GM21576 (cell line): Measurements from ENCODE around the gene CRTC3.
"Not testable (repeated sequence)": the region's sequence is repeated elsewhere in the genome, so short reads cannot be mapped to it uniquely, and the experiment has no call there.

ENCODE experiments used
- ATAC-seq: cut with Tn5 transposase; IDR thresholded peaks from one replicate; pipeline ENCODE4 v1.9.1; 2021; ENCODE audit warnings: mild to moderate bottlenecking, moderate library complexity; ENCODE audit not compliant: unreplicated experiment

Gene CRTC3

GRCh38 chr15:90645873-90646575 lies 116.3 kb downstream of the CRTC3 start:
- no peak for ATAC-seq

GRCh38 chr15:90646662-90647305 lies 117.1 kb downstream of the CRTC3 start:
- ATAC-seq = no peak

- no peak for ATAC-seq
These were observed 117.6 kb downstream of the CRTC3 start for GRCh38 chr15:90647326-90647725.

- no peak for ATAC-seq
These were observed 118.7 kb downstream of the CRTC3 start for GRCh38 chr15:90648137-90649070.

- no peak for ATAC-seq
These were observed 120.6 kb downstream of the CRTC3 start for GRCh38 chr15:90650117-90650955.

GRCh38 chr15:90650956-90651689 lies 121.4 kb downstream of the CRTC3 start:
- no peak for ATAC-seq

GRCh38 chr15:90654233-90655136 lies 124.8 kb downstream of the CRTC3 start:
- no peak for ATAC-seq

- ATAC-seq = peak; percentile 32
These were observed 127.9 kb downstream of the CRTC3 start for GRCh38 chr15:90657520-90658172.

GRCh38 chr15:90659481-90659880 lies 129.8 kb downstream of the CRTC3 start:
- ATAC-seq = no peak

GRCh38 chr15:90660195-90660998 lies 130.7 kb downstream of the CRTC3 start:
- peak; percentile 59 for ATAC-seq

- ATAC-seq = not testable (repeated sequence)
These were observed 131.2 kb downstream of the CRTC3 start for GRCh38 chr15:90660999-90661330.

- ATAC-seq = not testable (repeated sequence)
These were observed 134.3 kb downstream of the CRTC3 start for GRCh38 chr15:90664081-90664461.

GRCh38 chr15:90664650-90665287 lies 135.0 kb downstream of the CRTC3 start:
- no peak for ATAC-seq

GRCh38 chr15:90665288-90666134 lies 135.8 kb downstream of the CRTC3 start:
- peak; percentile 44 for ATAC-seq

- ATAC-seq = no peak
These were observed 136.6 kb downstream of the CRTC3 start for GRCh38 chr15:90666135-90666909.
